Measurements from ENCODE around the gene NT5C2.

Gene NT5C2

GRCh38 chr10:103106539-103106938, 86.5 kb downstream of the NT5C2 start:
- Histone ChIP-seq H3K4me2 (ENCODE audit: low read length) (no peak overlapping the region), H4K20me1 (ENCODE audit: control insufficient read depth, insufficient read depth, low read depth, low read length) (no peaks in the 10 kb centered on the region), H3K4me3 (ENCODE audit: low read length) (no peak overlapping the region), H3K9me2 (replicated peaks; ENCODE audit: control insufficient read depth, low read length) (no peaks in the 10 kb centered on the region), H3K27me3 (ENCODE audit: control insufficient read depth, low read length) (no peaks in the 10 kb centered on the region), H3F3A (ENCODE audit: control insufficient read depth, insufficient read depth) (no peaks in the 10 kb centered on the region), H3K79me2 (ENCODE audit: control insufficient read depth, low read length) (peaks cover 17% of the 10 kb centered on the region), H3K27ac (ENCODE audit: low read depth, low read length) (no peak overlapping the region), H3K36me3 (ENCODE audit: control insufficient read depth, low read length) (peaks cover 43% of the 10 kb centered on the region), H3K9me3 (ENCODE audit: control insufficient read depth, insufficient read depth, low read length) (no peaks in the 10 kb centered on the region), H3K4me1 (ENCODE audit: control insufficient read depth, low read length) (peaks cover 20% of the 10 kb centered on the region)
- no peak for TF ChIP-seq CTCF (IDR thresholded peaks at IDR 0.05; ENCODE audit: low read depth, low read length, poor library complexity, severe bottlenecking)
- TF ChIP-seq EZH2phosphoT487 (IDR thresholded peaks at IDR 0.05; ENCODE audit: borderline replicate concordance, low read length): no peak

GRCh38 chr10:103105462-103105861, 87.6 kb downstream of the NT5C2 start:
- Histone ChIP-seq H3K27ac (ENCODE audit: low read depth, low read length) (no peak overlapping the region), H3K36me3 (ENCODE audit: control insufficient read depth, low read length) (peaks cover 47% of the 10 kb centered on the region), H3K79me2 (ENCODE audit: control insufficient read depth, low read length) (peaks cover 10% of the 10 kb centered on the region), H3F3A (ENCODE audit: control insufficient read depth, insufficient read depth) (no peaks in the 10 kb centered on the region), H3K27me3 (ENCODE audit: control insufficient read depth, low read length) (no peaks in the 10 kb centered on the region), H3K4me3 (ENCODE audit: low read length) (no peak overlapping the region), H3K4me1 (ENCODE audit: control insufficient read depth, low read length) (peaks cover 16% of the 10 kb centered on the region), H3K4me2 (ENCODE audit: low read length) (no peak overlapping the region), H3K9me2 (replicated peaks; ENCODE audit: control insufficient read depth, low read length) (no peaks in the 10 kb centered on the region), H3K9me3 (ENCODE audit: control insufficient read depth, insufficient read depth, low read length) (no peaks in the 10 kb centered on the region), H4K20me1 (ENCODE audit: control insufficient read depth, insufficient read depth, low read depth, low read length) (no peaks in the 10 kb centered on the region)
- TF ChIP-seq EZH2phosphoT487 (IDR thresholded peaks at IDR 0.05; ENCODE audit: borderline replicate concordance, low read length) (no peak), CTCF (IDR thresholded peaks at IDR 0.05; ENCODE audit: low read depth, low read length, poor library complexity, severe bottlenecking) (no peak)

GRCh38 chr10:103104721-103105120, 88.4 kb downstream of the NT5C2 start:
- Histone ChIP-seq H3F3A (ENCODE audit: control insufficient read depth, insufficient read depth) (no peaks in the 10 kb centered on the region), H3K9me3 (ENCODE audit: control insufficient read depth, insufficient read depth, low read length) (no peaks in the 10 kb centered on the region), H3K27me3 (ENCODE audit: control insufficient read depth, low read length) (no peaks in the 10 kb centered on the region), H3K4me2 (ENCODE audit: low read length) (no peak overlapping the region), H3K4me1 (ENCODE audit: control insufficient read depth, low read length) (peaks cover 16% of the 10 kb centered on the region), H3K36me3 (ENCODE audit: control insufficient read depth, low read length) (peaks cover 54% of the 10 kb centered on the region), H3K27ac (ENCODE audit: low read depth, low read length) (no peak overlapping the region), H3K4me3 (ENCODE audit: low read length) (no peak overlapping the region), H3K9me2 (replicated peaks; ENCODE audit: control insufficient read depth, low read length) (no peaks in the 10 kb centered on the region), H3K79me2 (ENCODE audit: control insufficient read depth, low read length) (peaks cover 3% of the 10 kb centered on the region), H4K20me1 (ENCODE audit: control insufficient read depth, insufficient read depth, low read depth, low read length) (no peaks in the 10 kb centered on the region)
- TF ChIP-seq EZH2phosphoT487 (IDR thresholded peaks at IDR 0.05; ENCODE audit: borderline replicate concordance, low read length) (no peak), CTCF (IDR thresholded peaks at IDR 0.05; ENCODE audit: low read depth, low read length, poor library complexity, severe bottlenecking) (no peak)
